ENCODE measurements around the gene LRIT3.
"Not testable (repeated sequence)": the region's sequence is repeated elsewhere in the genome, so short reads cannot be mapped to it uniquely, and the experiment has no call there.

GRCh38 chr4:109875553-109875952 is 27.6 kb downstream of the LRIT3 start:
- TF ChIP-seq CTCF, POLR2A, POLR2AphosphoS5, EP300 (IDR thresholded peaks at IDR 0.05): not testable (repeated sequence)

Measured in gastroesophageal sphincter (tissue), 3 donors.